ENCODE measurements around the gene RPS6KA1.
"Not testable (repeated sequence)": the region's sequence is repeated elsewhere in the genome, so short reads cannot be mapped to it uniquely, and the experiment has no call there.

RPS6KA1 gene

DNA sequence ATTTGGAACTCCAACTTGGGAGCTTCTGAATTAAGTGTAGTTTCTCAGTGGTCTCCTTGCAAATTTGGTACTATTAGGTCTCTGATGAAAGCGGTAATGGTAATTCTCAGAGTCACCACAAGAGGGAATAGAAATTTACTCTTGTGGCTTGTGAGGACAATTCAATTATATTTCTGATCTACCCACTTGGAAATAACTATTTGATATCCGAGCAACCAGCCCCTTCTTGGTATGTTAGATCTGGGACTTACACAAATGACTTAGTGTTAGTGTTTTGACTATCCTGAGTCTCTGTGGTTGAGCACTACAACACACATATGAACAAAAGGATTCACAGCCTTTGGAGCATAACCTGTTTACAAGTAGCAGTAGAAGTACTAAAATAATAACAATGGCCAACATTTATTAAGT, 68.1 kb downstream of the RPS6KA1 start:
- no peak for DNase-seq (ENCODE audit: low read depth in 2 of 2)

DNA sequence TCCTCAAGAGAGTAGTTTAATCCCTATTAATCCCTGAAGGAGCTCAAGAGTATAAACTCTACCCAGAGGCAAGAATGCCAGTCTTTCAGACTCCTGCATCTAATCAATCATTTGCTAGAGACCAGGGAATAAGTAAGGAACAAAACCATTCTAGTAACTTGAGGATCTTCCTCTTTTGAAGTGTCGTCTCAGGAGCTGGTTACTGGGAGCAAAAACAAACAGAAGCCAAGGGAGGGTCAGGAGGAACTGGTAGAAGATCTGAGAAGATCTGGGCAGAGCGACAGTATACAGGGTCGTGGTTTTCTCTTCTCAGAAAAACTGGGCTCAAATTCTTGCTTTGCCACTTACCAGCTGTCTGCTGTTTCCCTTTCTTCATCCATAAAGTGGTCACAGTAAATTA, 69.3 kb downstream of the RPS6KA1 start:
- no peak for DNase-seq (ENCODE audit: low read depth in 2 of 2)

DNA sequence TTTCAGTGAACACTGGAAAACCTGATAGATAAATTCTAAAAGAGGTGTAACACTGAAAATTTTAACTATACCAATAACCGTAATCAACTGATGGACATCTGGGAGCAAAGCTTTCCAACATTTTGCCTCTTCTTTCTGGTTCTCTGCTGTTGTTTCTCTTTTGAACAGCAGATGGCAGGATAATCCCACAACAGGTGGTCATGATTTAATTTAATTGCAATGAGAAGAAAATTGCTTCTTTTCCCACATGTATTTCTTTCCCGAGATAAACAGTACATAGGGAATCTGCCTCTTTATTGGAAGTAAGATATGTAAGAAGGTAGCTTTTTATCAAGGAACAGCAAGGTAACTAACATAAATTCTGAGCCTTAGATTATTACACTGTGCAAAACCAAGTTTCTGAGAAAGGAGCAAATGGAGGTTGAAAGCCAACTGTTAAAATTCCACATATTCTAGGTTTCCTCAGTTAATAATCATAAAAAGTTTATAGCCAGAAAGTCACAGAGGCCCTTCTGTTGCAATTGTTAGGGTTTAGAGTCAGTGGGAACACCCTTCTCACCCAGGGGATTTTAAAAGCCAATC, 72.9 kb downstream of the RPS6KA1 start:
- DNase-seq (ENCODE audit: low read depth in 2 of 2), result no peak

DNA sequence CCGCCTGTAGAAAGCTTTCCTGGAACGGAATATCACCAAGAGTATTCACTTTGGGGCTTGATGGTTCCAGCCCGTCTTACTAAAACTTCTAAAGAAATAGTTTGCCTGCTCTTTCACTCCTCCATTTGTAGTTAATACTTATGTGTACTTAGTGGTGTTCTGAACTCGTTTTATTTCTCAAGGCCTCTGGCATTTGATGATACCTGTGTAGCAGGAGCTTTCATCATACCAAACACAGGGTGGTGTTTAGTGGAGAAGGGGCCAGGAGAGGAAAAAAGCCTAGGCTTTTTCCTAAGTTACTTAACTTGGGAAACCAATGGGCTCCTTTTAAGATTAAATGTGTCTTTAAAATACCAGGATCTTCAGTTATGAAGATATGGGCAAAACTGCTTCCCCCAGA, 74.3 kb downstream of the RPS6KA1 start:
- no peak for DNase-seq (ENCODE audit: low read depth in 2 of 2)

DNA sequence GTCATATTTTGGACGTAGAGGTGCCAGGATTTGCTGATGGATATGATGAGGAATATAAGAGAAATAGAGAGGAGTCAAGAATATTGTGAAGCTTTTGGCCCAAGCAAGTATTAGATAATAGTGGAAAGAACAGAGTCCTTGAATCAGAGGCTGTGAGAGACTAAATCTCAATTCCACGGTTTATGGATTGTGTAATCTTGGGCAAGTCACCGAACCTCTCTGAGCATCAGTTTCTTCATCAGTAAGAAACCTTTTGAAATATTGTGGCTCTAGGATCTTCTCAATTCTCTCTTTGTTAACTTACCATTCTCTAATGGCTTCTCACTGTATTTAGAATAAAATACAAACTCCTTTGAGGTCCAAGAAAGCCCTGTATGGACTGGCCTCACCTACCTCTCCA, 77.6 kb downstream of the RPS6KA1 start:
- DNase-seq (ENCODE audit: low read depth in 2 of 2), result no peak

DNA sequence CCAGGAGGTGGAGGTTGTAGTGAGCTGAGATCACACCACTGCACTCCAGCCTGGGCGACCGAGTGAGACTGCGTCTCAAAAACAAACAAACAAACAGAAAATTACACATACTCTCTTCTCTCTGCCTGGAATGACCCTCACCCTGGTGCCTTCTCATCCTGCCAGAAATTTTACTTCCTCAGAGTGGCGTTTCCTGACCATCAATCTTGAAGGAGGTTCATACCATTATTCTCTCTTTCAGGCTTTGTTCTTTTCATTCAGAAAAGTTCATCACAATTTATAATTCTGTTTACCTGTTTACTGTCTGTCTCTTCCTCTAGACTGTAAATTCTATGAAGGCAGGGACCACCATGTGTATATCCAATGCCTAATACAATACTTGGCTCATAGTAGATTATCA, 79.3 kb downstream of the RPS6KA1 start:
- DNase-seq (ENCODE audit: low read depth in 2 of 2), result no peak

DNA sequence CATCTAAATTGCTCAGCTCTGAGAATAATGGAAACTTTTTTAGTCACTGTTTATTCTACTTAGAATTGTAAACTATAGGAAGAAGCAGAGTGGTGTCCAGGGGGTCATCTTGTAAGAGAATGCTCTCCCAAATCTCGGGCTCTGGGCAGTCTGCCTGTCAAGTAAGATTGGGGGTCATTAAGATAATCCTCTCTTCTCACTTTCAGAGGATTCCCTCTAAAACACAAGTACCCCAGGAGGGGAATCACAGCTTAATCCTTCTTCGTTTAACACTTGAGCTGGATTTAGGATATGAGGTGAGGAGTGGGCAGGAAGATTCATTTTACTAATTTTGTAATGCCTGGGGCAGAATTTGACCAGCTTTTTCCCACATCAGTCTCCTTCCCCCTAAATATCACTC, 81.2 kb downstream of the RPS6KA1 start:
- DNase-seq (ENCODE audit: low read depth in 2 of 2), result no peak

DNA sequence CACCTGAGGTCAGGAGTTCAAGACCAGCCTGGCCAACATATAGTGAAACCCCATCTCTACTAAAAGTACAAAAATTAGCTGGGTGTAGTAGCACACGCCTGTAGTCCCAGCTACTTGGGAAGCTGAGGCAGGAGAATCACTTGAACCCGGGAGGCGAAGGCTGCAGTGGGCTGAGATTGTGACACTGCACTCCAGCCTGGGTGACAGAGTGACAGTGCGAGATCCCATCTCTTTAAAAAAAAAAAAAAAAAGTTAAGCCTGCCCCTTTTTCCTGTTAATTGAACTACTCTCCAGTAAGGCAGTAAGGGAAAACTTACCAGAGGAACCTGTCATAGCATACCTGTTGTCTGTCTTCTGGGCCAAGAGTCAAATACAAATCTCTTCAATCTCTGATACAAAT, 83.1 kb downstream of the RPS6KA1 start:
- not testable (repeated sequence) for DNase-seq (ENCODE audit: low read depth in 2 of 2)

DNA sequence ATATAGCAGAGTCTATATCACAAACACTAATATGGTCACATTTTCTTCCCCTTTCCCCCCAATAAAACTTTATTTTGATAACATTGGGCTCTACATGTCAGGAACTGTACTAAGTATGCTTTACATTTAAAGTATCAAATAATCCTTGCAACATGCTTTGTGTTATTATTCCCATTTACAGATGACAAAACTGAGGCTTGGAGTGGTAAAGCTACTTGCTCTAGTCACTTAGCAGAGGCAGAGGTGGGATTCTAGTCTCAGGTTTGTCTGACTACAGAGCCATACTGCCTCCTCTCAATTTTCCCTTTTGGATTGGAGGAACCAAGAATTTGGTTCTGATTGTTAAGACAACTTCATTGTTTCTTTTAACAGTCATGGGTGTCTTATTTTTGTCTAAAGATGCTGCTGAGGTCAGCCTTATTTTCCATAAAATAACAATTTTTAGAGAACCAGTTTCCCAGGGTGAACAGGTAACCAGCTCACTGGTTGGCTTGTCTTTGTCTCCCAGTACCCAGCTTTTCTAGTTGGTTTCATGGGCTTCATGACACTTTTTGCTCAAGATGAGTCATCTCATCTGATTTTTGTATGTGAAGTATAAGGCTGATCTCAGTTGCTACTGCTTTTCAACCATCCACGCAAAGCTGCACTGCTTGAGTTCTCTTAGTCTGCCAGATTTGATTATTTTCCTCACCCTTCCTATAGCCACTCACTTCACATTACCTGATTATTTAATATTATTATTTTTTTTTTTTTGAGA, 85.3 kb downstream of the RPS6KA1 start:
- no peak for DNase-seq (ENCODE audit: low read depth in 2 of 2)

DNA sequence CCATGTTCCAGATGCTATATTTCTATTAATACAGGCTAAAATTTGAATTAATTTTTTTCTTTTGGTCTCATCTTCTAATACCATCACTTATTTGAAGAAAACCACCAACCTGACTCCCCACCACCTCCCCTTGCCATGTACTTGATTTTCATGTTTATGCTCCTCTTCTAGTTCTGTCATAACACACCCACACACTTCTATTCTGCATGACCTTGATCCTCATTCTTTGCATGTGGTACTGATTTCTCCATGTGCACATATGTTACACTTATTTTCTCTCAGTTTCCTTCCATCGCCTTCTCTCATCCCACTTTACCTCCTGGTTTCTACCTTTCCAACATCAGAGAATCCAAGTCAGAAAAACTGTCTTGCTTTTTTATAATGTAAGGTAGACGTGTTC, 87.3 kb downstream of the RPS6KA1 start:
- DNase-seq (ENCODE audit: low read depth in 2 of 2), result no peak

DNA sequence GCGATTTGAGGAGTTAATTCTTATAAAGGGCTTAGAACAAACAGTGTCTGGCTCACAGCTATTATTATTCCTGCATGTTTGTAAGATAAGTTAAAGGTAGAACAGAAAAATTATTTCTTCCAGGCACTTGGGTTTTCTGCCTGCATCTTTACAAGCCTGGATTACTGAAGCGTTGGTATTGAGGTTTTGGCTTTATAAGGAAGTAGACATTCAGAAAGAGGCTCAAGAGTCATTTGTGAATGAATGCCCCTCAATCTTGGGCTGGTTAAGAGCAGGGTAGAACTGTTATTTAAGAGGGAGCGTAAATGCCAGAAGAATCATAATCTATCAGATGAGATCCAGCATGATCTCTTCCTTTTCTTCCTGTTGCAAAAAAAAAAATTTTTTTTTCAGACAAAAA, 89.0 kb downstream of the RPS6KA1 start:
- DNase-seq (ENCODE audit: low read depth in 2 of 2), result no peak
